ENCODE data around the gene CTIF.

The CTIF gene

GRCh38 chr18:48736321-48737260 is 197.8 kb downstream of the CTIF start:
- Histone ChIP-seq H3K9me3 (no peaks in the 10 kb centered on the region), H3K27me3 (no peaks in the 10 kb centered on the region), H3K4me1 (no peaks in the 10 kb centered on the region), H3K36me3 (no peaks in the 10 kb centered on the region), H3K4me3 (ENCODE audit: low read depth, low read length) (no peak overlapping the region)
- no peak for TF ChIP-seq CTCF (IDR thresholded peaks at IDR 0.05; ENCODE audit: low read depth, low read length)
- no peak for DNase-seq

GRCh38 chr18:48739266-48740067 is 200.6 kb downstream of the CTIF start:
- Histone ChIP-seq H3K9me3 (no peaks in the 10 kb centered on the region), H3K27me3 (no peaks in the 10 kb centered on the region), H3K4me1 (peaks cover 3% of the 10 kb centered on the region; the same call in 1 of the 2 replicates), H3K4me3 (ENCODE audit: low read depth, low read length) (no peak overlapping the region), H3K36me3 (no peaks in the 10 kb centered on the region)
- DNase-seq, result no peak
- TF ChIP-seq CTCF (IDR thresholded peaks at IDR 0.05; ENCODE audit: low read depth, low read length), result no peak

- DNase-seq, result peak; percentile 25
- no peaks in the 10 kb centered on the region for H3K9me3 ChIP-seq
- H3K36me3 ChIP-seq, result no peaks in the 10 kb centered on the region
- TF ChIP-seq CTCF (IDR thresholded peaks at IDR 0.05; ENCODE audit: low read depth, low read length), result no peak
- peaks cover 3% of the 10 kb centered on the region; the same call in 1 of the 2 replicates for H3K4me1 ChIP-seq
- no peaks in the 10 kb centered on the region for H3K27me3 ChIP-seq
- H3K4me3 ChIP-seq (ENCODE audit: low read depth, low read length), result no peak overlapping the region
Observed at GRCh38 chr18:48740068-48740440, 201.2 kb downstream of the CTIF start.

DNA sequence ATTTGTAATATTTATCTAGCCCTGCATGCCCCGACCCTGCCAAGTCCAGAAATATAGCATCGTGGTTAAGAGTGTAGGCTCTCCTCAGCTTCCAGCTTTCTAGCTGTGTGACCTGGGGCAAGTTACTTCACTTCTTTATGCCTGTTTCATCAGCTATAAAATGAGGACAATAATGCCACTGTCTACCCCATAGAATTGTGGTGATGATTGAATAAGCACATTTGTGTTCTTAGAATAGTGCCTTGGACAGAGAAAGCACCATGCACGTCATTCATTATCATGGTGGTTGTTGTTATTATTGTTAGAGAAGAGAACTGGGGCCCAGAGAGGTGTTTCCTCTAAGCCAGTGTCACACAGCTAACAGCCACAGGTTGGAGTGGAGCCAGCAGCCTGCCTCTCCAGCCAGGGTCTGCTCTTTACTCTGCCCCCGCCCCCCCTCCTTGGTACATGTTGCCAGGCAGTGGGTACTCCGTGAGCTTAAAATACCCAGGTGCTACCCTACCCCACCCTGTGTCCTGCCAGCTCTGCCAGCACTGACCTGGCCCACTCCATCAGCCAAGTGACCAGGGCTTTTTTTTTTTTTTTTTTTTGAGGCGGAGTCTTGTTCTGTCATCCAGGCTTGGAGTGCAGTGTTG is 202.1 kb downstream of the CTIF start:
- Histone ChIP-seq H3K9me3 (no peaks in the 10 kb centered on the region), H3K4me3 (ENCODE audit: low read depth, low read length) (no peak overlapping the region), H3K36me3 (no peaks in the 10 kb centered on the region), H3K4me1 (peaks cover 3% of the 10 kb centered on the region; the same call in 1 of the 2 replicates), H3K27me3 (no peaks in the 10 kb centered on the region)
- no peak for DNase-seq
- no peak for TF ChIP-seq CTCF (IDR thresholded peaks at IDR 0.05; ENCODE audit: low read depth, low read length)

DNA sequence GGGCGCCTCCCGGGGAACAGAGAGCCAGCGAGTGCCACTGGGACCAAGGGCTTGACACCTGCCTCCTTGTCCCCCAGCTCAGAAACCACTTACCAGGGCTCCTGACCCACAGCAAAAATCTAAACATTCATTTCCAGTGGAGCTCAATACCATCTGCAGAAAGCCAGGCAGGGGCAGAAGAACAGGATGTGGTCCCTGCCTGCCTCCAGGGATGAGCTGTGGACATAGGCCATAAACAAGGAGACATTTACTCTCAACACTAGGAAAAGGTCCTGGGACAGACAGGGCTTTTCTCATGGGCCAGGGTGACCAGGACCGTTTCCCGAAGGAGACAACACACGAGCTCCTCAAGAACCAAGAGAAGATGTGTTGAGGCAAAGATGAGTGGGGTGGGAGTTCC is 203.0 kb downstream of the CTIF start:
- H3K4me1 ChIP-seq, result peaks cover 3% of the 10 kb centered on the region; the same call in 1 of the 2 replicates
- no peak for DNase-seq
- no peaks in the 10 kb centered on the region for H3K9me3 ChIP-seq
- no peaks in the 10 kb centered on the region for H3K27me3 ChIP-seq
- H3K4me3 ChIP-seq (ENCODE audit: low read depth, low read length), result no peak overlapping the region
- no peaks in the 10 kb centered on the region for H3K36me3 ChIP-seq
- TF ChIP-seq CTCF (IDR thresholded peaks at IDR 0.05; ENCODE audit: low read depth, low read length), result no peak

Data from BE2C (cell line).